Neural cell (in vitro differentiated cells): ENCODE measurements around the gene ARHGEF38.

Source experiments
- EP300 ChIP-seq: fragments of 450-650 bp; conservative IDR thresholded peaks from 2 replicates; pipeline ENCODE4 v1.6.1; 2014; ENCODE audit warnings: antibody characterized with exemption, mild to moderate bottlenecking, moderate library complexity; ENCODE audit not compliant: poor library complexity, severe bottlenecking
- EZH2 ChIP-seq: fragments of 200-600, 300-800 bp; shearing (Covaris generic), sonication (generic); IDR thresholded peaks from 2 replicates; pipeline ENCODE4 v1.6.1; 2014; ENCODE audit warnings: antibody characterized with exemption, low read length, borderline replicate concordance, mild to moderate bottlenecking; ENCODE audit not compliant: insufficient read depth, poor library complexity, severe bottlenecking
- MXI1 ChIP-seq: fragments of 450-650 bp; conservative IDR thresholded peaks from 2 replicates; pipeline ENCODE4 v1.6.1; 2014; ENCODE audit warnings: antibody characterized with exemption, mild to moderate bottlenecking; ENCODE audit not compliant: poor library complexity, severe bottlenecking
- POLR2AphosphoS5 ChIP-seq: IDR thresholded peaks from 2 replicates; pipeline ENCODE4 v1.6.1; 2012
- RAD21 ChIP-seq: fragments of 450-650 bp; conservative IDR thresholded peaks from 2 replicates; pipeline ENCODE4 v1.6.1; 2014; ENCODE audit warnings: antibody characterized with exemption, mild to moderate bottlenecking, moderate library complexity
- TF ChIP-seq, protein P1 (sequence below): fragments of 450-650 bp; IDR thresholded peaks from 2 replicates; pipeline ENCODE4 v1.5.1; 2014; ENCODE audit warnings: antibody characterized with exemption, mild to moderate bottlenecking, moderate library complexity; ENCODE audit not compliant: poor library complexity, severe bottlenecking

DNA sequence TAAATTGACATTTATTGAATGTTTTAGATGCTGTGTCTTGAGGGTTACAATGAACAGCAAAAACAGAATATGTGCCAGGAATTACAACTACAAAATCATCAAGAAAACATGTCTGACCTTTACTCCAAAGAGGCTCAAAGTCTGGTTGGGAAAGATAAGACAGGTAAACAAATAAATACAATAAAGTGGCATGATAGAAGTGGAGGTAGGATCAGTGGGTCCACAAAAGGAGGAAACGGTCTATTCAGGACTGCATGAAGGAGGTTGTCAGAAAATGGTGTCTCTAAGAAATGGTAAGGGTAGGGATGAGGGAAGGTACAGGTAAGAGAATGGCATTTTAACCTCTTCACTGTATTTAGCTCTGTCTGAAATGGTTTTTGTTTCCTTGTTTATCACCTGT is 3.8 kb downstream of the ARHGEF38 start:
- TF ChIP-seq, protein P1, sequence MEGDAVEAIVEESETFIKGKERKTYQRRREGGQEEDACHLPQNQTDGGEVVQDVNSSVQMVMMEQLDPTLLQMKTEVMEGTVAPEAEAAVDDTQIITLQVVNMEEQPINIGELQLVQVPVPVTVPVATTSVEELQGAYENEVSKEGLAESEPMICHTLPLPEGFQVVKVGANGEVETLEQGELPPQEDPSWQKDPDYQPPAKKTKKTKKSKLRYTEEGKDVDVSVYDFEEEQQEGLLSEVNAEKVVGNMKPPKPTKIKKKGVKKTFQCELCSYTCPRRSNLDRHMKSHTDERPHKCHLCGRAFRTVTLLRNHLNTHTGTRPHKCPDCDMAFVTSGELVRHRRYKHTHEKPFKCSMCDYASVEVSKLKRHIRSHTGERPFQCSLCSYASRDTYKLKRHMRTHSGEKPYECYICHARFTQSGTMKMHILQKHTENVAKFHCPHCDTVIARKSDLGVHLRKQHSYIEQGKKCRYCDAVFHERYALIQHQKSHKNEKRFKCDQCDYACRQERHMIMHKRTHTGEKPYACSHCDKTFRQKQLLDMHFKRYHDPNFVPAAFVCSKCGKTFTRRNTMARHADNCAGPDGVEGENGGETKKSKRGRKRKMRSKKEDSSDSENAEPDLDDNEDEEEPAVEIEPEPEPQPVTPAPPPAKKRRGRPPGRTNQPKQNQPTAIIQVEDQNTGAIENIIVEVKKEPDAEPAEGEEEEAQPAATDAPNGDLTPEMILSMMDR = no peak
- TF ChIP-seq EZH2 (no peak), MXI1 (no peak), EP300 (no peak), POLR2AphosphoS5 (no peak), RAD21 (no peak)
